Activated naive CD4-positive, alpha-beta T cell treated with anti-CD3 and anti-CD28 coated beads, Interleukin-2, amount 50 U/mL, for 72 hours (primary cell): Measurements from ENCODE around the gene RSRP1. TPM values are rescaled to one million over a fixed set of nuclear protein-coding genes. Genes with fewer than 3 reads are reported as not detected.
A peak's percentile ranks its signal among the peaks of the same experiment; 100 is the strongest.

ENCODE experiments used
- ATAC-seq, 2 donors: fragments of 150-1000 bp; cut with Tn5 transposase; 2 replicates each; pipeline ENCODE4 v1.10.0; 2021; ENCODE audit warnings: mild to moderate bottlenecking in 2 of 2, moderate library complexity in 2 of 2
- DNase-seq, 2 donors: peaks; one replicate each; pipeline ENCODE4 v3.0.0; 2021 to 2022; ENCODE audit warnings: low spot score in 2 of 2
- H3K27ac Mint-ChIP-seq, 2 donors: one replicate each; pipeline ENCODE4 v1.8.0; 2022; ENCODE audit warnings: mild to moderate bottlenecking in 2 of 2, mixed read lengths in 2 of 2
- H3K36me3 Mint-ChIP-seq, 2 donors: one replicate each; pipeline ENCODE4 v1.8.0; 2022; ENCODE audit warnings: mixed read lengths in 2 of 2
- H3K9me3 Mint-ChIP-seq, 2 donors: one replicate each; pipeline ENCODE4 v1.8.0; 2022; ENCODE audit warnings: mixed read lengths in 2 of 2
- total RNA-seq, 2 donors: library from RNA; stranded (reverse); gene quantifications; one replicate each; pipeline ENCODE4 v1.2.3, GENCODE V29; 2022

The RSRP1 gene
- total RNA-seq, 2 donors from 2014 or later: 147 to 154 TPM

DNA sequence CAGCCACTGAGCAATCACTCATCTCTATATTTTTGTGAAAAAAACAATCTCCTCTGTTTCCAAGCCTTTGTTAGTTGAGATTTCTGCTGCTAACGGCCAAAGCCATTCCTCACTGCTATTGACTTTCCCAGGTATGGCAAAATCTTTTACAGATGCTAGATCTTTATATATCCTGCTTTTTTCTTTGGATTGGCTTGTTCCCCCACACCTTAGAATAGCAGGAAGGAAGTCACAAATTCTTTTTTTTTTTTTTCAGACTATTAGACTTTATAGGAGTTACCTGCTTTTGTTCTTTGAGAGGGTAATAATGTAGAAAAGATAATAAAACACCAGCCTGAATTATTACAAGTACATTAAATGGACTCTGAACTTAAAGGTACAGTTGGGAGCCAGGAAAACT, 39.2 kb downstream of the RSRP1 start:
- Mint-ChIP-seq H3K36me3 (no peaks in the 10 kb centered on the region), H3K27ac (no peak overlapping the region), H3K9me3 (no peaks in the 10 kb centered on the region)
- DNase-seq: no peak
- ATAC-seq: no peak

DNA sequence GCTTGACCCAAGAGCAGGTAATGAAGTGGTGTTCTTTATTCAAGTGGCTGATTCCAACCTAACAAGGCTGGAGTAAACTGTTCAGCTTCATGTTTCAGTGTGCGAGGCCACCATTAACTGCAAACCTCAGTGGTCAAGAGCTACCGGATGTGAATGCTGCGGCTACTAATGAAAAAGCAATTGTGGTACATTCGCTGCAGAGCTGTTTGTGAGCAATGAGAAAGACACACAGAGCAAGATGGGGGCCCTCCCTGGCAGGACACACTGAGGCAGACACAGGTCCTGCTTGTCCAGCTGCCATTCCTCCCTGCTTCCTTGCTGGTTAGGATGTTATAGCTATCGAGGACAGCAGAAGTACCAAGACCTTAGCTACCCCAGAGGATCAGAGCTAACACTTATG, 41.1 kb downstream of the RSRP1 start:
- DNase-seq: no peak
- no peak for ATAC-seq
- Mint-ChIP-seq H3K27ac (no peak overlapping the region), H3K36me3 (no peaks in the 10 kb centered on the region), H3K9me3 (no peaks in the 10 kb centered on the region)

DNA sequence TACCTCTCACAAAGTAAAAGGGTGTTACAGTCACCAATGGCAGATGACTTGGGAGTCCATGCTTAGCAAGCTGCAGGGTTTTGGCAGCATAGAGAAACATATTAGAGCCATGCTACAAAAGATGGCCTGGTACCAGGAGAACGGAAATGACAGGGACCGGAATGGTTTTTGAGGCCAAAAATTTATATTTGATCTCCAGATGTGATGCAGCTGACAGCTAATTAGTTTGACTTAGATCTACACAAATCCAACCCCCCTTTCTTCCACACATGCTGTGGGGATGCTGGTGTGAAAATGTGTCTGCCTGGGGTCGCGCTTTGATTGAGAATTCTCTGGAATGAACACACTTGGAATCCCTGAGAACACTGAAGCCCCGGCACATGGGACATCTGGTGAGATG, 41.5 kb downstream of the RSRP1 start:
- H3K27ac Mint-ChIP-seq: no peak overlapping the region
- H3K9me3 Mint-ChIP-seq: no peaks in the 10 kb centered on the region
- DNase-seq: no peak
- H3K36me3 Mint-ChIP-seq: no peaks in the 10 kb centered on the region
- ATAC-seq: no peak

DNA sequence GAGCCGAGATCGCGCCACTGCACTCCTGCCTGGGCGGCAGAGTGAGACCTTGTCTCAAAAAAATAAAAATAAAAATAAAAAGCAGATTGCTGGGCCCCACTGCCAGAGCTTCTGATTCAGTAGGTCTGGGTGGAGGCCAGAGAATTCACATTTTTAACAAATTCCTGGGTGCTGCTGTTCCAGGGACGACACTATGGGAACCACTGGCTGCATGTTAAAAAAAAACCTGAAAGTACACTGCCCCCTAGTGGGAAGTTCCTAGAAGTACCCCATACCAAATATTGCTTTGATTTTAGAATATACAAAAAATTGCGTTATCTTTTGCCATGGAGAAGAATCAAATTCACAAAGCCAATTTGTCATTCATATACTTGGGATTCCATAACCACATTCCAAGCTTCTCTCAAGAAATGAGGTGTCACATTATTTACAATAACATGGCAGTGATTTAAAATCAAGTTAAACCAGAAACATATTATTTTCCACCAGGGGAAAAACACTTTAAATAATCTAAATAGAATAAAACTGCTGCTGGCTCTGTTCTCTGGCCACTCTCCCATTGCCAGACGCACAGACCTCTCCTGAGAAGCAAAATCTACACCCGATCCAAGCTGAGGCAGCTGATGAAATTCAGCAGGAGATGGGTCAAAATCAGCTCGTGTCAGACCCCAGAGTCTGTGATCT, 42.3 kb downstream of the RSRP1 start:
- Mint-ChIP-seq H3K9me3 (no peaks in the 10 kb centered on the region), H3K36me3 (no peaks in the 10 kb centered on the region), H3K27ac (no peak overlapping the region)
- ATAC-seq (no peak), DNase-seq (peak in 1 of 2 donors; percentile 30)

DNA sequence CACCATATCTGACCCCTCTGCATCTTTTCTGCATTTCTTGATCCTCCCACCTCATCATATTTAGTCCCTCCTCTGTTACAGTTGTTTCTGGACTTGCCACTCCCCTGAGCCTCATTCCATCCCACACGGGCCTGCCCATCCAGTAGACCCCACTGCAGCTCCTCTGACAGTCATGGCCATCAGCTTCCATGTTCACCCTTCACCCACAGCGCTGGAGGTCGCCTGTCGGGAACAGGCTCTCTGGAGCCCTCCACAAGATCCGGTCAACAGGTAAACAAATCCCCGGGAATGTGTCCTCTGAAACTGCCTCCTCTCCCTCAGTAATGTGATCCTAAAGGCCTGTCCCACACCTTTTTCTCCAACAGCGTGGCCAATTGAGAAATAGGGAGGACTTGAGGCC, 46.2 kb downstream of the RSRP1 start:
- H3K27ac Mint-ChIP-seq: no peak overlapping the region
- H3K36me3 Mint-ChIP-seq: no peaks in the 10 kb centered on the region
- no peak for ATAC-seq
- no peaks in the 10 kb centered on the region for H3K9me3 Mint-ChIP-seq
- no peak for DNase-seq

DNA sequence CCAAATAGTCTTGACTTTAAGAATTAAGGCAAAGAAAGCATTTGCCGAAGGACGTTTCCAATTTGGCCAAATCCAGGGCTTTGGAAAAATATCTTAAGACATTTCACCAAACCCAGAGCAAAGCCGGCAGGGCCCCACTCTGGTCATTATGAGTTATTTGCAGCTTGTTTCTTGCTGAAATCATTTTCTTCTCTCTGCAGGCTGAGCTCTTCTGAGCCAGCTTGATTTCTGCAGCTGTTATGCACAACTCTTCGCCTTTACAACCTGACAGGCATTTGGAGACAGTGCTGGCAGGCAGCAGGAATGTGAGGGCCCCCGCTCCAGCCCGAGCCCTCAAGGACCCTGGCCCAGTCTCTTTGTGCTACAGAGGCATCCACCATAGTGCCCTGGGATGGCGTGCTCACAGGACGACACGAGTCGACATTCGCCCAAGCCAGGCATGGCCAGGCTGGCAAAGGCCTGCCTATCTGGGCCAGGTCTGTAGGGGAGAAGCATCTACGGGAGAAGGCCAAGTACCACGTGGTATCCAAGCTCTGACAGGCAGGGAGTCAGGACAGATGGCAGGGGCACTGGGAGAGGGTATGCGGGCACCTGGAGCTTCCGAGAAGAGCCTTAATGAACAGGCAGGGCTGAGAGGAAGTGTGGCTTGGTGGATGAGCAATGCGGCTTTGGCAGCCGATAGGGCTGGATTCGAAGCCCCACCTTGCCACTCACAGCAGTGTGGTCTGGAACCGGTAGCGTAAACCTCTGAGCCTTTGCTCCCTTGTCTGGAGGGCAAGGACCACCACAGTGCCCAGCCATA, 47.2 kb downstream of the RSRP1 start:
- DNase-seq: no peak
- Mint-ChIP-seq H3K36me3 (no peaks in the 10 kb centered on the region), H3K9me3 (no peaks in the 10 kb centered on the region), H3K27ac (no peak overlapping the region)
- ATAC-seq: no peak

DNA sequence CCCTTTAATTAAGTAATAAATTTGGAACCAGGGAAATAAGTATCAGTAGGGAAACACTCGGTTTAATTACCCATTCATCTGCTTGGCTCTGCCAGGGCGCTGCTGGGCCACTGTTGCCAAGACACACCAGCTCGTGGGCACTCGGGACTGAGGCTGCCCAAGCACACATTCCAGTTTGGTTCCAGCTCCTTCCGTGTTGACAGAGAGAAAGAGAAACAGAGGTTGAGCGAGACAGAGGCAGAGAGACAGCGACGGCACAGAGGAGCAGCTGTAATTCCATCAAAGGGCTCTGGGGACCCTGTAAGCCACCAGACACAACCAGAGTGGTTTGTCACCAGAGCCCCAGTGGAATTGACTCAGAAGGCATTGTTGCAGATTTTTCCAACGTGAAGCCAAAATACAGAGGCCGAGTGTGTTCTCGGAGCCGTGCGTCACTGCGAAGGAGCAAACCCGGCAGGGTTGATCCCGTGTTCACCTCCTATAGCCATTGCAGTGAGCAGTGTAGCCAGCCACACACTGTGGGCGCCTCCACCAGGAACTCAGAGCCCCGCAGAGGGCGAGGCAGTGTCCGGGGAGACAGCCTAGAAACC, 48.5 kb downstream of the RSRP1 start:
- no peaks in the 10 kb centered on the region for H3K9me3 Mint-ChIP-seq
- no peak for ATAC-seq
- peak overlapping the region in 1 of 2 donors; percentile 36 for H3K27ac Mint-ChIP-seq

DNA sequence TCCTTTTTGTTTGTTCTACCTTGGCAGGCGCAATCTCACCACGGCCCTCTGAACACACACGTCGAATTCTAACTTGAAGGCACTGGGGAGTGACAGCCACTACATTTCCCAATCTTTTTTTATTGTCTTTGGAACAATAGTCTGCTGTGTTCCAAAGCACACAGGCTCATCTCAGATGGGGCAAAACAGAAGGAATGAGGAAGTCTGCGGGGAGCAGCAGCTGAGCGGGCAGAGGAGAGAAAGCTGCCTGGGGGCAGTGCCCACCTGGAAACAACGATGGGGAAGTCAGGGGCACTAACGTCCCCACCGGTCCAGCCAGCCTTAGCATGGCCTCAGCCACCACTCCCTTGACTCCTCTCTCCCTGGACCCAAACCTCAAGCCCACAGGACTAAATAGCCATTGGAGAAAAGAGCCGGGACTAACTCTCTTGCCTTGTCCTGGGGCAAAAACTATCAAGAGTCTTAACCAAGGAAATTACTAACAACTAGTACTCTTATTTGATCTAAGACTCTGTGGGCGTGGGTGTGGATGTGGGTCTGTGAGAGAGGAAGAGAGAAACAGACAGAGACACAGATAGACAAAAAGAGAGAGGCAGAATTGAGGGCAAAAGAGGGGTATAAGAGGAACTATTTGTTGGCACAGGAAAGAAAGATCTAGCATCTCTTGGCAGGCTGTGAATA, 49.1 kb downstream of the RSRP1 start:
- no peak for DNase-seq
- peak overlapping the region in 1 of 2 donors; percentile 36 for H3K27ac Mint-ChIP-seq
- no peaks in the 10 kb centered on the region for H3K9me3 Mint-ChIP-seq
- peak in 1 of 2 donors; percentile 47 for ATAC-seq
- no peaks in the 10 kb centered on the region for H3K36me3 Mint-ChIP-seq

More for the DNA sequence above, 48.5 kb downstream of the RSRP1 start:
- no peak for DNase-seq
- no peaks in the 10 kb centered on the region for H3K36me3 Mint-ChIP-seq

DNA sequence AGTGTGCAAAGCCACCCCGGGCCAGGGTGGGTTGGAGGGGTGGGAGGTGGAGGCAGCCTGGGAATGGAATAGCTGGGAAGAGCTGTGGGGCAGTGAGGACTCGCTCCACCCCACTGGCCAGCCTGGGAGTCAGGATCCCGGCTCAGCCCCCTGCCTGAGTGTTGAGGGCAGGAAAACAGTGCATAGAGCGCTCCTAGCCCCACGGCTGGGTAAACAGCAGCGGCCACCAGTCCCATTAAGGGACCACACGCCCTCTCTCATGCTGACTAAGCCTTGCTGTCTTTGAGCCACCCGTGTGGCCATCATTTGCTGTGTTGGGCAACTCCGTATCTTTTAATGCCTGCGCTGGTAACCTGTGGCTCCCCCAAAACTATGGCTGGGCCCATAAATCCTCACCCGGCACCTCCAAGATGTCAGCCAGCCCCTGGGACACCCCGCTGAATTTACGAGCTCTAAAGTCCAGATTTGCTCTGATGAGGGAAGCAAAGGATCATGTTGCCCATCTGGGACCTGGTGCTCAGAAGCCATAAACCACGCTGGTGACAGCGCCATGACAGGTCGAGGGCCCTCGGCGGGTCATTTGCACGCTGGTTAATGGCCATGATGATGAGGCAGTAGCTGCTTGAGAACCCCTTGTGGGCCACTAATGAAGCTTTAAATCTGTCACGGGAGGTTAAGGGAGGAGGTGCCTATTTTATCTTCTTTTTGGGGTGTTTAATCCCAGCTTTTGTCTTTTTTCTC, 49.8 kb downstream of the RSRP1 start:
- DNase-seq: no peak
- no peak for ATAC-seq
- Mint-ChIP-seq H3K36me3 (no peaks in the 10 kb centered on the region), H3K27ac (no peak overlapping the region), H3K9me3 (no peaks in the 10 kb centered on the region)

DNA sequence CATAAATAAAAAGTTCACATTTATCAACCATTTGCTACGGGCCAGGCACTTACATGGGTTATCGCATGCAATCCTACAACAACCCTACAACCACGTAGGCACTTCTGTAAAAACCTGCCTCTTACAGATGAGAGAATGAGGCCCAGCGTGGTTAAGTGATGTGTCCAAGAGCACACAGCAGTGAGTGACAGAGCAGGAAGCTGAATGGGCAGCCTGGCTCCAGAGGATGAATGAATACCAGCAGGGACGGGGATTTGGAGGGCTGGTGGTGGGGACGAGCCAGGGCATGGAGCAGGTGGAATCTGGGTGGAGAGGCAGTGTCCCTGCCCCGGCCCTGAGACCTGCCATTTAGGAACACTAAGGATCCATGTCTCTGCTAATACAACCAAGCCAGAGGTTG, 50.4 kb downstream of the RSRP1 start:
- ATAC-seq (no peak), DNase-seq (no peak)
- H3K36me3 Mint-ChIP-seq: no peaks in the 10 kb centered on the region
- H3K9me3 Mint-ChIP-seq: no peaks in the 10 kb centered on the region
- H3K27ac Mint-ChIP-seq: no peak overlapping the region

DNA sequence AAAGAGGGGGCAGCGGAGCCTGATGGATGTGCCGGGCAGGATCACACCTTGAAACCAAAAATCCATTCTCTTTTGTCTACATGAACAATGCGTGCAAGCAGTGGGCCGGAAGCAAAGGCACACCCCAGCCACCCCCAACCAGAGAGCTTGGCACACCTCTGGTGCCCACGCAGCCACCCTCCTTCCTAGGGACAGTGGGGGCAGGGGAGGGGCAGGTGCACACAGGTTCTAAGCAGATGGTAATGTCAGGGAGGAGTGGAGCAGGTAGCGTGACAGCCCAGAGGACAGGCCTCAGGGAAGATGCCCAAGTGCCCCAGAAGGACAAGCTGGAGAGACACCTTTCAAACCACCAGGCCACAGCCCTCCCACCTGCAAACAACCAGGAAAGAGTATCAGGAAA, 51.4 kb downstream of the RSRP1 start:
- no peak for ATAC-seq
- Mint-ChIP-seq H3K27ac (no peak overlapping the region), H3K9me3 (no peaks in the 10 kb centered on the region), H3K36me3 (no peaks in the 10 kb centered on the region)
- no peak for DNase-seq

DNA sequence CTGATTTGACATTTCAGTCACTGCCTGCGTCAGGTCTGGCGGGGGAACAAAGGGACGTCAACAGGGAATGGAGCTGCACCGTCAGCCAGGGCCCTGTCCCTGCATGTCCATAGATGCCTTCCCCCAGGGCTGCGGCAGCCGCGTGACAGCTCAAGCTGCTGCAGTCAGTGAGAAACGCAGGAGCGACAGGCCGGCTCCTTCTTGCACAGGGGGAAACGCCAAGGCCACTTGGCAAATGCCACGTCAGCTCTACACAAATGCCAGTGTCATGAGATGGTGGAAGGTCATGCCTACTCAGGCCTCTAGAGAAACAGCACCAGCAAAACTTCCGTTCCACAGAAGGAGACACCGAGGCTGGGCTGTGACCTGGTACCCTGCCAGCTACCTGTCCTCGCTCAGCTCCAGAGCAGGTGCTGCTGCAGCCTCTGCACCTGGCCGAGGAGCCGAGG, 52.7 kb downstream of the RSRP1 start:
- Mint-ChIP-seq H3K27ac (no peak overlapping the region), H3K9me3 (no peaks in the 10 kb centered on the region), H3K36me3 (no peaks in the 10 kb centered on the region)
- DNase-seq (no peak), ATAC-seq (no peak)

DNA sequence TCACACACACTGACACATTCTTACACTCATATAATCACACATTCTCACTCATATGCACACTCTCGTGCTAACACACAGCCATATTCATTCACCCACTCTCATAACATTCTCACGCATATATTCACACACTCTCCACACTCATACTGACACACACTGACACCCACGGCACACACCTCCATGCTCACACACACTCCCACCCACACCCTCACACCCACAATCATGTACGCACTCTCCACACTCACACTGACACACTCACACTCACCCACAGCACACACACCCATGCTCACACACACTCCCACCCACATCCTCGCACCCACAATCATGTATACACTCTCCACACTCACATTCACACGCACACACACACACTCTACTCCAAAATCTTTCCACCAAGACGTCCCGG, 53.2 kb downstream of the RSRP1 start:
- peak overlapping the region in 1 of 2 donors; percentile 10 for H3K27ac Mint-ChIP-seq
- no peaks in the 10 kb centered on the region for H3K9me3 Mint-ChIP-seq
- DNase-seq (no peak), ATAC-seq (no peak)
- no peaks in the 10 kb centered on the region for H3K36me3 Mint-ChIP-seq

DNA sequence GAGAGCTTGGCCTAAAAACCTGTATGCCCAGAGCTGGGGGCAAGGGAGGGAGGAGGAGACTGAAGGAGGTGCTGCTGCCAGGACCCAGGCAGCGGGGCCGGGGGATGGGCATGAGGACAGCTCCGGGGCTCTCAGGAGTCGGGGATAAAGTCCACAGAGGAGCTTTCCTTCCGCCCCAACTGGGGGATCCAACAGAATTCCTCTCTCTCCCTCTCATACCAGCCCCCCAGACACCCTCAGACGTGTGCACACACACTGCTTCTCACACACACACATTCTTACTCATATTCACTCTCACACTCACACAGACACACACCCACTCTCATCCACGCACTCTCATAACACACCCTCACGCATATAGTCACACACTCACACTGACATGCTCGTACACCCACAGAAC, 54.0 kb downstream of the RSRP1 start:
- DNase-seq: no peak
- H3K27ac Mint-ChIP-seq: peak overlapping the region in 1 of 2 donors; percentile 10

More for the DNA sequence above, 54.0 kb downstream of the RSRP1 start:
- Mint-ChIP-seq H3K36me3 (no peaks in the 10 kb centered on the region), H3K9me3 (no peaks in the 10 kb centered on the region)
- ATAC-seq: no peak
